GM12892 (cell line): Measurements from ENCODE around the gene PTPRN2.

Experiments
- DNase-seq: peaks from one replicate; pipeline ENCODE4 v3.0.0; 2011; ENCODE audit not compliant: insufficient read length
- FAIRE-seq: peaks from 2 replicates; lab custom pipeline; 2011; peaks lifted over from hg19 to GRCh38; lab: Jason Lieb, UNC
- POLR2A ChIP-seq: IDR thresholded peaks from 2 replicates; pipeline ENCODE4 v1.6.1; 2011; ENCODE audit warnings: low read depth, low read length, control low read depth
- POLR2AphosphoS5 ChIP-seq: IDR thresholded peaks from 2 replicates; pipeline ENCODE4 v1.6.1; 2011; ENCODE audit warnings: low read depth, low read length, control low read depth
- TAF1 ChIP-seq: IDR thresholded peaks from 2 replicates; pipeline ENCODE4 v1.6.1; 2011; ENCODE audit warnings: low read depth, mild to moderate bottlenecking, control low read depth, low read length, borderline replicate concordance

Gene PTPRN2

GRCh38 chr7:157762824-157763223 lies 824.8 kb downstream of the PTPRN2 start:
- no peak for FAIRE-seq

GRCh38 chr7:157760004-157760730 lies 827.5 kb downstream of the PTPRN2 start:
- TF ChIP-seq TAF1, result no peak
- TF ChIP-seq POLR2A, result no peak
- TF ChIP-seq POLR2AphosphoS5, result no peak
- FAIRE-seq (no peak), DNase-seq (no peak)

More at GRCh38 chr7:157762824-157763223, 824.8 kb downstream of the PTPRN2 start:
- DNase-seq, result no peak
- TF ChIP-seq TAF1 (no peak), POLR2A (no peak), POLR2AphosphoS5 (no peak)

- TF ChIP-seq POLR2AphosphoS5 (no peak), TAF1 (no peak), POLR2A (no peak)
- FAIRE-seq, result no peak
- DNase-seq, result no peak
These were observed 828.3 kb downstream of the PTPRN2 start for GRCh38 chr7:157759246-157759805.

GRCh38 chr7:157758468-157759245 lies 829.0 kb downstream of the PTPRN2 start:
- TF ChIP-seq POLR2A (no peak), POLR2AphosphoS5 (no peak), TAF1 (no peak)
- DNase-seq (no peak), FAIRE-seq (no peak)

- FAIRE-seq (no peak), DNase-seq (no peak)
- no peak for TF ChIP-seq POLR2A
- TF ChIP-seq TAF1, result no peak
- no peak for TF ChIP-seq POLR2AphosphoS5
These were observed 829.7 kb downstream of the PTPRN2 start for GRCh38 chr7:157757776-157758467.

GRCh38 chr7:157757211-157757610 lies 830.4 kb downstream of the PTPRN2 start:
- no peak for DNase-seq
- TF ChIP-seq TAF1 (no peak), POLR2AphosphoS5 (no peak), POLR2A (no peak)
- FAIRE-seq, result no peak

GRCh38 chr7:157755741-157756140 lies 831.9 kb downstream of the PTPRN2 start:
- no peak for TF ChIP-seq POLR2A
- TF ChIP-seq POLR2AphosphoS5, result no peak
- TF ChIP-seq TAF1, result no peak
- DNase-seq, result no peak
- FAIRE-seq, result no peak

GRCh38 chr7:157754416-157754790 lies 833.2 kb downstream of the PTPRN2 start:
- no peak for TF ChIP-seq POLR2AphosphoS5
- TF ChIP-seq POLR2A, result no peak
- no peak for TF ChIP-seq TAF1
- DNase-seq, result no peak
- FAIRE-seq, result no peak

- no peak for DNase-seq
- FAIRE-seq, result no peak
- no peak for TF ChIP-seq POLR2AphosphoS5
- TF ChIP-seq POLR2A, result no peak
- TF ChIP-seq TAF1, result no peak
These were observed 833.8 kb downstream of the PTPRN2 start for GRCh38 chr7:157753713-157754415.

GRCh38 chr7:157752832-157753291 lies 834.8 kb downstream of the PTPRN2 start:
- FAIRE-seq, result no peak
- no peak for TF ChIP-seq POLR2A
- no peak for TF ChIP-seq TAF1
- no peak for TF ChIP-seq POLR2AphosphoS5

More at GRCh38 chr7:157752832-157753291, 834.8 kb downstream of the PTPRN2 start:
- DNase-seq, result no peak
